ENCODE results near the gene BTNL8.

Gene BTNL8
- 0 reads per million in 2 donors for total RNA-seq

GRCh38 chr5:180898621-180899246 is at the start of gene BTNL8:
BTNL8 (plus strand) TSS chr5:180899159; CDS start chr5:180899311, 152 bp downstream.
- DNase-seq = no peak

GRCh38 chr5:180849827-180850226 is 49.1 kb upstream of the BTNL8 start:
- no peak for DNase-seq

- DNase-seq = no peak
These were observed 48.4 kb upstream of the BTNL8 start for GRCh38 chr5:180850434-180851078.

- DNase-seq = no peak
These were observed 46.5 kb upstream of the BTNL8 start for GRCh38 chr5:180852495-180852894.

GRCh38 chr5:180853121-180853847 is 45.7 kb upstream of the BTNL8 start:
- no peak for DNase-seq

GRCh38 chr5:180853848-180854176 is 45.1 kb upstream of the BTNL8 start:
- DNase-seq = no peak

GRCh38 chr5:180858586-180858985 is 40.4 kb upstream of the BTNL8 start:
- no peak for DNase-seq

GRCh38 chr5:180860273-180860886 is 38.6 kb upstream of the BTNL8 start:
- DNase-seq = peak; percentile 26

- DNase-seq = peak; percentile 83
These were observed 37.8 kb upstream of the BTNL8 start, which contains the start of gene ZFP62 for GRCh38 chr5:180860887-180861822. ZFP62 (minus strand) TSS chr5:180861276; CDS start chr5:180861219, 57 bp downstream.

GRCh38 chr5:180862645-180863044 is 36.3 kb upstream of the BTNL8 start:
- no peak for DNase-seq

- no peak for DNase-seq
These were observed 32.8 kb upstream of the BTNL8 start for GRCh38 chr5:180865981-180866695.

- no peak for DNase-seq
These were observed 32.0 kb upstream of the BTNL8 start for GRCh38 chr5:180866985-180867384.

GRCh38 chr5:180868960-180869359 is 30.0 kb upstream of the BTNL8 start:
- peak; percentile 57 for DNase-seq

- DNase-seq = no peak
These were observed 29.4 kb upstream of the BTNL8 start for GRCh38 chr5:180869587-180869986.

- no peak for DNase-seq
These were observed 28.5 kb upstream of the BTNL8 start for GRCh38 chr5:180870276-180871068.

GRCh38 chr5:180872419-180872818 is 26.5 kb upstream of the BTNL8 start:
- DNase-seq = no peak

- no peak for DNase-seq
These were observed 25.1 kb upstream of the BTNL8 start for GRCh38 chr5:180873615-180874520.

- DNase-seq = no peak
These were observed 24.0 kb upstream of the BTNL8 start for GRCh38 chr5:180874804-180875582.
